GM18951 (cell line): ENCODE data around the gene SPINK1.

Source experiments
- POLR2A ChIP-seq: IDR thresholded peaks from 4 replicates; pipeline ENCODE4 v1.6.1; 2011; ENCODE audit warnings: mild to moderate bottlenecking; ENCODE audit not compliant: insufficient read length, insufficient read depth; ENCODE audit errors: extremely low read depth
- in situ Hi-C: fragments of 300-500 bp; cut with MboI; formaldehyde crosslinking; loops from one replicate; pipeline ENCODE4 v1.12.0; 2022; ENCODE audit warnings: low sequenced_read_pairs, mixed read lengths, inconsistent platforms; ENCODE audit not compliant: unreplicated experiment

SPINK1 gene

DNA sequence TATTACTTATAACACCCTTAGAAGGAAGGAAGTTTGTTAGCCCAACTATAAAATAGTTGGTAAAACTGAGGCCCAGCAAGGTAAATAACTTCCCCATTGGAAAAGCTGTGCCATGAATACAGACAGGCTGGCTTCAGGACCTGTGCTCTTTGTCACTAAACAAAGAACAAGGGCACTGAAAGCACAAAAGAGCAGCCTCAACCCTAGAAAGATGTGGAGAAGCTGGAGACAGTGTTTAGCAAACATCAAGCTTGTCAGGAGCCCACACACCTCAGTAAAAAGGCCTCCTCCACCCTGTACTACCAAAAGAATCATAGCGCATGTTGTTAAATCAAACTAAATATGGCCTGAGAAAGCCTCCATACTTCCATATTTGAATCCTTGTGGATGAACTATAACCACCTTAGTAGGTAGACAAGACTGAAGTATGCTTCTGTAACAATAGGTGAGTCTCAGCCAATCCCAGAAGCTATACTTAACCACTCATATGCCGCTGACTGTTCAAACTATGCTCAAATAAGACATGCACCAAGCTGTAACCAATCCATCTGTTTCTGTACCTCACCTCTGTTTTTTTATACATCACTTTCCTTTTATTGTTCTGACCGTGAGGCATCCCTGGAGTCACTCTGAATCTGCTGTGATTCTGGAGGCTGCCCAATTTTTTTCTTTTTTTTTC lies 28.6 kb upstream of the SPINK1 start:
- in situ Hi-C loops = no loop called here
- no peak for TF ChIP-seq POLR2A

- no peak for TF ChIP-seq POLR2A
- in situ Hi-C loops = no loop called here
Measured at GRCh38 chr5:147858565-147858964, 27.1 kb upstream of the SPINK1 start.

- in situ Hi-C loops = no loop called here
Measured at GRCh38 chr5:147857302-147858129, 26.0 kb upstream of the SPINK1 start.

GRCh38 chr5:147856801-147857200 lies 25.3 kb upstream of the SPINK1 start:
- no peak for TF ChIP-seq POLR2A
- in situ Hi-C loops = no loop called here

More at GRCh38 chr5:147857302-147858129, 26.0 kb upstream of the SPINK1 start:
- no peak for TF ChIP-seq POLR2A

GRCh38 chr5:147855774-147856069 lies 24.3 kb upstream of the SPINK1 start:
- in situ Hi-C loops = no loop called here
- TF ChIP-seq POLR2A = no peak

GRCh38 chr5:147854894-147855773 lies 23.7 kb upstream of the SPINK1 start:
- in situ Hi-C loops = no loop called here
- no peak for TF ChIP-seq POLR2A

- no peak for TF ChIP-seq POLR2A
- in situ Hi-C loops = no loop called here
Measured at GRCh38 chr5:147854331-147854730, 22.9 kb upstream of the SPINK1 start.

GRCh38 chr5:147853372-147853987 lies 22.0 kb upstream of the SPINK1 start:
- in situ Hi-C loops = no loop called here
- no peak for TF ChIP-seq POLR2A

GRCh38 chr5:147852365-147852764 lies 20.9 kb upstream of the SPINK1 start:
- no peak for TF ChIP-seq POLR2A
- in situ Hi-C loops = no loop called here

DNA sequence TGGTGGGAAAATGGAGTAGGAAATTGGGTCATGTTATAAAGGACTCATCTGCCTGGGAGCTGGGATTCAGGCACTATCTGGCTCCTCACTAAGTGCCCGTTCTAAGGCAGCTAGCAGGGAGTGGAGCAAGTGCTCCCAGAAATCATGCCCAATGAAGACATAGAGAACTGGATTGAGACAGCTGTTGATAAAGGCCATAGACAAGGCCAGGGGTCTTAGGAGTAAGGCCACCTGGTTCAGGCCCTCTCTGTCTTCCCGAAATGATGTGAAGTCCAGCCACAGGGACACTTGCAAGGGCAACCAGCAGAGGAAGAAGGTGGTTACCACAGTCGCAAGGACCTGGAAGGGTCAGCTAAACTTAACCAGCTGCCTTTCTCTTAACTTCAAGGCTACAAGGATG lies 20.1 kb upstream of the SPINK1 start:
- no peak for TF ChIP-seq POLR2A
- in situ Hi-C loops = no loop called here

- no peak for TF ChIP-seq POLR2A
- in situ Hi-C loops = no loop called here
Measured at GRCh38 chr5:147849226-147849625, 17.8 kb upstream of the SPINK1 start.

DNA sequence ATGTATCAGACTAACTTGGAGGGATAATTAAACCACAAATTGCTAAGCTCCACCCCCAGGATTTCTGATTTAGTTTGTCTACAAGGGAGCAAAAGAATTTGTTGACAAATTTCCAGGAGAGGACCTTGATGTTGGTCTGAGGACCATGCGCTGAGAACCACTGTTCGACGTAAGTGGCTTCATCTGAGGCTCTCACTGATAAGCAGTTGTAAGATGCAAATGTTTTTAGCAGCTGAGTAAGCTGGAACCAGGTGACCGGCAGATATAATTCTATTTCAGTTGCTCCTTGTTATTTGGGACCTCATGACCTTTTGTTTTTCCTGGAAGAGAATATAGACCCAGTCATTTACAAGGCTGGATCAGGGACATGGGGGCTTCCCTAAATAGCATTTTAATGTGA lies 14.1 kb upstream of the SPINK1 start:
- TF ChIP-seq POLR2A = no peak
- in situ Hi-C loops = no loop called here

DNA sequence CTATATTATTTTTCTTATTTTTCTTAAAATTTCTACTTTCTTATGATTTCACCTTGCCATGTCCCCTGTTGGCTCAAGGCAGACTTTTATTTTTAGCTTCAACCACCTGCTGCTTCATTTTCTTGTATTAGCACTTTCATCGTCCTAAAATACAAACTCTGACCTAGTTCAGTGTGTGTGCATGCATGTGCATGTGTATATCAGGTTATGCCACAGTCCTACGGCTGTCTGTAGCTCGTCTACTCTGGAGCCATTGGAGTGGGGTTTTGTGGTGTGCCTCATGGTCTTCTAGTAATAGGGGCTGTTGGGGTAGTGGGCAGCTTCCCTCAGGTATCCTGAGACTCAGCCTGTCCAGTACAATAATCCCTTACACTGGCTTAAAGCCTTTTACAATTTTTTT lies 13.4 kb upstream of the SPINK1 start:
- in situ Hi-C loops = no loop called here
- no peak for TF ChIP-seq POLR2A
